HepG2 (cell line): ENCODE results near the gene PEX13. TPM values are rescaled to one million over a fixed set of nuclear protein-coding genes. Genes with fewer than 3 reads are reported as not detected.

Experiments used
- ATF6 ChIP-seq: sonication (generic); formaldehyde crosslinking; conservative IDR thresholded peaks from 2 replicates; pipeline ENCODE4 v1.4.0; 2020; ENCODE audit warnings: missing genetic modification reagents
- BHLHE40 ChIP-seq: IDR thresholded peaks from 2 replicates; pipeline ENCODE4 v1.6.1; 2011; ENCODE audit warnings: low read length, improper control_type of control experiment
- CREBL2 ChIP-seq: sonication (generic); formaldehyde crosslinking; IDR thresholded peaks from 2 replicates; pipeline ENCODE4 v1.8.1; 2023; ENCODE audit warnings: missing genetic modification reagents, mild to moderate bottlenecking, borderline replicate concordance
- GPN1 ChIP-seq: sonication (generic); formaldehyde crosslinking; IDR thresholded peaks from 2 replicates; pipeline ENCODE4 v1.5.1; 2020; ENCODE audit warnings: missing genetic modification reagents, borderline replicate concordance
- GZF1 ChIP-seq: sonication (generic); formaldehyde crosslinking; IDR thresholded peaks from 2 replicates; pipeline ENCODE4 v1.5.1; 2020; ENCODE audit warnings: mild to moderate bottlenecking, missing genetic modification reagents
- HDAC2 ChIP-seq: sonication (generic); formaldehyde crosslinking; IDR thresholded peaks from 2 replicates; pipeline ENCODE4 v1.4.0; 2020; ENCODE audit warnings: missing genetic modification reagents
- KDM1A ChIP-seq: IDR thresholded peaks from 2 replicates; pipeline ENCODE4 v1.6.1; 2016; ENCODE audit warnings: missing compliant biosample characterization
- KDM4B ChIP-seq: sonication (generic); formaldehyde crosslinking; IDR thresholded peaks from 2 replicates; pipeline ENCODE4 v1.4.0; 2020; ENCODE audit warnings: missing genetic modification reagents
- KLF9 ChIP-seq: IDR thresholded peaks from 2 replicates; pipeline ENCODE4 v1.6.1; 2016; ENCODE audit warnings: low read depth
- MTA3 ChIP-seq: sonication (generic); formaldehyde crosslinking; IDR thresholded peaks from 2 replicates; pipeline ENCODE4 v1.4.0; 2020; ENCODE audit warnings: missing genetic modification reagents
- PCBP1 ChIP-seq: fragments of 200-400 bp; formaldehyde crosslinking; IDR thresholded peaks from 2 replicates; pipeline ENCODE4 v1.6.1; 2017; ENCODE audit warnings: mild to moderate bottlenecking, low read depth, low read length, borderline replicate concordance
- PHF5A ChIP-seq: IDR thresholded peaks from one replicate; pipeline ENCODE4 v1.6.1; 2018; ENCODE audit warnings: low read depth, missing genetic modification reagents; ENCODE audit not compliant: unreplicated experiment
- RBM22 ChIP-seq: fragments of 200-400 bp; formaldehyde crosslinking; optimal IDR thresholded peaks from 2 replicates; pipeline ENCODE3; 2017; ENCODE audit warnings: mild to moderate bottlenecking, low read length, moderate library complexity
- RBM39 ChIP-seq: fragments of 200-400 bp; formaldehyde crosslinking; IDR thresholded peaks from one replicate; pipeline ENCODE4 v1.6.1; 2018; ENCODE audit warnings: antibody characterized with exemption, mild to moderate bottlenecking, low read depth, low read length; ENCODE audit not compliant: poor library complexity, severe bottlenecking
- REXO4 ChIP-seq: sonication (generic); formaldehyde crosslinking; IDR thresholded peaks from 2 replicates; pipeline ENCODE4 v1.8.0; 2022; ENCODE audit warnings: missing genetic modification reagents, mild to moderate bottlenecking, borderline replicate concordance
- SMAD9 ChIP-seq: sonication (generic); formaldehyde crosslinking; IDR thresholded peaks from 2 replicates; pipeline ENCODE4 v1.5.1; 2020; ENCODE audit warnings: mild to moderate bottlenecking, missing genetic modification reagents
- SRY ChIP-seq: sonication (generic); formaldehyde crosslinking; IDR thresholded peaks from 2 replicates; pipeline ENCODE4 v1.8.0; 2022; ENCODE audit warnings: mild to moderate bottlenecking, missing genetic modification reagents
- TP53 ChIP-seq: sonication (generic); formaldehyde crosslinking; conservative IDR thresholded peaks from 2 replicates; pipeline ENCODE4 v1.4.0; 2020; ENCODE audit warnings: missing genetic modification reagents
- ZFYVE20 ChIP-seq: sonication (generic); formaldehyde crosslinking; IDR thresholded peaks from 2 replicates; pipeline ENCODE4 v1.8.0; 2023; ENCODE audit warnings: low read depth, mild to moderate bottlenecking, moderate library complexity, missing genetic modification reagents, borderline replicate concordance
- ZNF362 ChIP-seq: sonication (generic); formaldehyde crosslinking; IDR thresholded peaks from 2 replicates; pipeline ENCODE4 v1.4.0; 2020; ENCODE audit warnings: missing genetic modification reagents, mild to moderate bottlenecking, borderline replicate concordance
- ZNF558 ChIP-seq: sonication (generic); formaldehyde crosslinking; IDR thresholded peaks from 2 replicates; pipeline ENCODE4 v1.9.0; 2022; ENCODE audit warnings: mild to moderate bottlenecking, missing genetic modification reagents, borderline replicate concordance
- polyA plus RNA-seq, 8 experiments: library from polyadenylated mRNA; depleted of rRNA in 3 of 8; stranded (reverse) in 7 of 8; unstranded in 1 of 8; fragments of >200 nt; fragmentation: Illumina TruSeq in 4 of 8; extraction: Trizol in 4 of 8; gene quantifications; 2 replicates each; pipeline versions ENCODE4 v1.2.1 to v1.2.3, GENCODE V29; 2011 to 2016; ENCODE audit warnings: low read depth in 4 of 8, missing spikeins in 1 of 8, mixed read lengths in 1 of 8; ENCODE audit not compliant: insufficient read depth in 1 of 8
- total RNA-seq, 5 experiments: library from RNA; depleted of rRNA; stranded (reverse); fragments of >200 nt; fragmentation: Illumina TruSeq; extraction: Trizol; gene quantifications; 2 replicates each; pipeline ENCODE4 v1.2.3, GENCODE V29; 2016; ENCODE audit warnings: low read depth in 1 of 5
- TF ChIP-seq, protein P1 (sequence below): sonication (generic); formaldehyde crosslinking; IDR thresholded peaks from 2 replicates; pipeline ENCODE4 v1.4.0; 2020; ENCODE audit warnings: missing genetic modification reagents
- TF ChIP-seq, protein P2 (sequence below): sonication (generic); formaldehyde crosslinking; IDR thresholded peaks from 2 replicates; pipeline ENCODE4 v1.8.0; 2022; ENCODE audit warnings: mild to moderate bottlenecking, missing genetic modification reagents, moderate library complexity

PEX13 gene
- total and polyA plus RNA-seq, 2 of the 13 experiments (the other 11 are each of a cell fraction or from before 2014, with no cell fraction given) = 47.9 to 75.9 TPM

- TF ChIP-seq GPN1 (no peak), REXO4 (CRISPR knock-in tag) (peak; percentile 5; the same call in 1 of the 2 replicates), RBM22 (peak; percentile 74), KDM4B (CRISPR knock-in tag) (no peak), TP53 (CRISPR knock-in tag) (no peak), KDM1A (CRISPR knock-in tag) (no peak), ZNF558 (CRISPR knock-in tag) (peak; percentile 44; the same call in 1 of the 2 replicates), RBM39 (no peak), BHLHE40 (no peak; the same call in 1 of the 2 replicates), ATF6 (0 out of 2 replicates have a peak, but pooled peaks have one; percentile 17), ZNF362 (CRISPR knock-in tag) (peak; percentile 13; the same call in 1 of the 2 replicates), CREBL2 (no peak), MTA3 (no peak), PHF5A (no peak), ZFYVE20 (peak; percentile 78; the same call in 1 of the 2 replicates), SRY (CRISPR knock-in tag) (peak; percentile 90), KLF9 (no peak), GZF1 (CRISPR knock-in tag) (no peak), SMAD9 (CRISPR knock-in tag) (peak; percentile 88; the same call in 1 of the 2 replicates), PCBP1 (no peak), HDAC2 (CRISPR knock-in tag) (no peak)
- TF ChIP-seq, protein P1, sequence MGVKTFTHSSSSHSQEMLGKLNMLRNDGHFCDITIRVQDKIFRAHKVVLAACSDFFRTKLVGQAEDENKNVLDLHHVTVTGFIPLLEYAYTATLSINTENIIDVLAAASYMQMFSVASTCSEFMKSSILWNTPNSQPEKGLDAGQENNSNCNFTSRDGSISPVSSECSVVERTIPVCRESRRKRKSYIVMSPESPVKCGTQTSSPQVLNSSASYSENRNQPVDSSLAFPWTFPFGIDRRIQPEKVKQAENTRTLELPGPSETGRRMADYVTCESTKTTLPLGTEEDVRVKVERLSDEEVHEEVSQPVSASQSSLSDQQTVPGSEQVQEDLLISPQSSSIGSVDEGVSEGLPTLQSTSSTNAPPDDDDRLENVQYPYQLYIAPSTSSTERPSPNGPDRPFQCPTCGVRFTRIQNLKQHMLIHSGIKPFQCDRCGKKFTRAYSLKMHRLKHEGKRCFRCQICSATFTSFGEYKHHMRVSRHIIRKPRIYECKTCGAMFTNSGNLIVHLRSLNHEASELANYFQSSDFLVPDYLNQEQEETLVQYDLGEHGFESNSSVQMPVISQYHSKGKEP (CRISPR knock-in tag) = peak; percentile 31; the same call in 1 of the 2 replicates
- TF ChIP-seq, protein P2, sequence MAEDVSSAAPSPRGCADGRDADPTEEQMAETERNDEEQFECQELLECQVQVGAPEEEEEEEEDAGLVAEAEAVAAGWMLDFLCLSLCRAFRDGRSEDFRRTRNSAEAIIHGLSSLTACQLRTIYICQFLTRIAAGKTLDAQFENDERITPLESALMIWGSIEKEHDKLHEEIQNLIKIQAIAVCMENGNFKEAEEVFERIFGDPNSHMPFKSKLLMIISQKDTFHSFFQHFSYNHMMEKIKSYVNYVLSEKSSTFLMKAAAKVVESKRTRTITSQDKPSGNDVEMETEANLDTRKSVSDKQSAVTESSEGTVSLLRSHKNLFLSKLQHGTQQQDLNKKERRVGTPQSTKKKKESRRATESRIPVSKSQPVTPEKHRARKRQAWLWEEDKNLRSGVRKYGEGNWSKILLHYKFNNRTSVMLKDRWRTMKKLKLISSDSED (CRISPR knock-in tag) = peak; percentile 22; the same call in 1 of the 2 replicates
Observed at GRCh38 chr2:61065714-61066709, 48.5 kb downstream of the PEX13 start, which contains the start of gene SANBR (continued).
